ENCODE data around the gene MARCHF4. TPM values are rescaled to one million over a fixed set of nuclear protein-coding genes. Genes with fewer than 3 reads are reported as not detected.
A peak's percentile ranks its signal among the peaks of the same experiment; 100 is the strongest.

Gene MARCHF4
- total RNA-seq, 4 donors from 2014 or later, result 0.07 TPM; not detected in 3

DNA sequence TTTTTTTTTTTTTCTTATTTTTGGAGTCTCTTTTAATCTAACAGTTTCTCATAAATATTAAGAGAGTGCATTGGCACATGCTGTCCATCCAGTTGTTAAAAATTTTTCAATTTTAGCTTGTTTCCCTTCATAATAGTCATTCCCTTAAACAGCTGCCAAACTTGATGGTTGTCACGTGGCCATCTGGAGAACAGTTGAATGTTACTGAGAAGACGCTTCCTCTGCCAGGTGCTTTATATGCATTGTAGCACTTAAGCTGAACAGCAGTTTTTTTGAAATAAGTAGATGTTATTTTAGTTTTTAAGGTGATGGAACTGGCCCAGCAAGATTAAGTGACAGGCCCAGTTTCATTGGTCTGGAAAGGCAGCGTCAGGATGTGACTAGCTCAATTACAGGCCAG is 43.3 kb upstream of the MARCHF4 start:
- Histone ChIP-seq H3K27me3 (no peaks in the 10 kb centered on the region), H3K27ac (no peak overlapping the region), H3K9me3 (no peaks in the 10 kb centered on the region), H3K4me3 (no peak overlapping the region), H3K4me1 (no peaks in the 10 kb centered on the region), H3K36me3 (no peaks in the 10 kb centered on the region)
- no peak for DNase-seq
- intact Hi-C loops (cut with DNase I; ENCODE audit: low total_unique reads), result no loop called here
- TF ChIP-seq, protein P1, sequence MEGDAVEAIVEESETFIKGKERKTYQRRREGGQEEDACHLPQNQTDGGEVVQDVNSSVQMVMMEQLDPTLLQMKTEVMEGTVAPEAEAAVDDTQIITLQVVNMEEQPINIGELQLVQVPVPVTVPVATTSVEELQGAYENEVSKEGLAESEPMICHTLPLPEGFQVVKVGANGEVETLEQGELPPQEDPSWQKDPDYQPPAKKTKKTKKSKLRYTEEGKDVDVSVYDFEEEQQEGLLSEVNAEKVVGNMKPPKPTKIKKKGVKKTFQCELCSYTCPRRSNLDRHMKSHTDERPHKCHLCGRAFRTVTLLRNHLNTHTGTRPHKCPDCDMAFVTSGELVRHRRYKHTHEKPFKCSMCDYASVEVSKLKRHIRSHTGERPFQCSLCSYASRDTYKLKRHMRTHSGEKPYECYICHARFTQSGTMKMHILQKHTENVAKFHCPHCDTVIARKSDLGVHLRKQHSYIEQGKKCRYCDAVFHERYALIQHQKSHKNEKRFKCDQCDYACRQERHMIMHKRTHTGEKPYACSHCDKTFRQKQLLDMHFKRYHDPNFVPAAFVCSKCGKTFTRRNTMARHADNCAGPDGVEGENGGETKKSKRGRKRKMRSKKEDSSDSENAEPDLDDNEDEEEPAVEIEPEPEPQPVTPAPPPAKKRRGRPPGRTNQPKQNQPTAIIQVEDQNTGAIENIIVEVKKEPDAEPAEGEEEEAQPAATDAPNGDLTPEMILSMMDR (IDR thresholded peaks at IDR 0.05), result no peak
- TF ChIP-seq POLR2A (IDR thresholded peaks at IDR 0.05), result no peak

DNA sequence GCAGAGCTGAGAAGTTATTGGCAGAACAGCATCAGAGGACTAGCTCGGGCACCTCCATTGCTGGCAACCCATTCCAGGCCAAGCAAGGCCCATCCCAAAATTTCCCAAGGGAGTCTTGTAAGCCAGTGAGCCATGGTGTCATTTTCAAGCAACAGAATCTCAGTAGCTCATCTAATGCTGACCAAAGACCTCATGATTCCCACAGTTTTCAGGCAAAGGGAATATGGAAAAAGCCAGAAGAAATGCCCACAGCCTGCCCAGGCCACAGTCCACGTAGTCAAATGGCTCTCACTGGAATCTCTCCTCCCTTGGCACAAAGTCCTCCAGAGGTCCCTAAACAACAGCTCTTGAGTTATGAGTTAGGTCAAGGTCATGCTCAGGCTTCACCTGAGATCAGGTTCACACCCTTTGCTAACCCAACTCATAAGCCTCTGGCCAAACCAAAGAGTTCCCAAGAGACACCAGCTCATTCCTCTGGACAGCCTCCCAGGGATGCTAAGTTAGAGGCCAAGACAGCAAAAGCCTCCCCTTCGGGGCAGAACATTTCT is 42.6 kb upstream of the MARCHF4 start:
- Histone ChIP-seq H3K27me3 (no peaks in the 10 kb centered on the region), H3K27ac (no peak overlapping the region), H3K36me3 (no peaks in the 10 kb centered on the region), H3K9me3 (no peaks in the 10 kb centered on the region), H3K4me1 (no peaks in the 10 kb centered on the region), H3K4me3 (no peak overlapping the region)
- intact Hi-C loops (cut with DNase I; ENCODE audit: low total_unique reads), result no loop called here
- DNase-seq, result no peak
- TF ChIP-seq, protein P1 (IDR thresholded peaks at IDR 0.05), result no peak
- no peak for TF ChIP-seq POLR2A (IDR thresholded peaks at IDR 0.05)

DNA sequence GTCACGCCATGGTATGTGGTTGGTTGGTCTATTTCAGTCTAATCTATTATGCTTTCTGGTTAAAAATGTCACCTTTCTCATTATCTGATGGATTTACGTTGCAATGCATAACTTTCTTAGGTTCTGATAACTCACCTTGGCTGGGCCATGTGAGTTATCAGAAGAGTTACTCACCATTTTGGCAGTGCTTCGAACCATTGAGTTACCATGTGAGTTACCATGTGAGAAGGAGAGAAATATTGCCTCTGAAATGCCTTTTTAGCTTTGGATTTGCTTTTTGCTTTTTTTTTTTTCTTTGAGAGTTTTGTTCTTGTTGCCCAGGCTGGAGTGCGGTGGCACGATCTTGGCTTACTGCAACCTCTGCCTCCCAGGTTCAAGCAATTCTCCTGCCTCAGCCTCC is 41.6 kb upstream of the MARCHF4 start:
- no peak overlapping the region for H3K4me3 ChIP-seq
- H3K4me1 ChIP-seq, result no peaks in the 10 kb centered on the region
- TF ChIP-seq, protein P1 (IDR thresholded peaks at IDR 0.05), result no peak
- TF ChIP-seq POLR2A (IDR thresholded peaks at IDR 0.05), result no peak
- no peak overlapping the region for H3K27ac ChIP-seq
- H3K9me3 ChIP-seq, result no peaks in the 10 kb centered on the region
- no peaks in the 10 kb centered on the region for H3K27me3 ChIP-seq
- no peak for DNase-seq
- no peaks in the 10 kb centered on the region for H3K36me3 ChIP-seq
- intact Hi-C loops (cut with DNase I; ENCODE audit: low total_unique reads), result no loop called here

DNA sequence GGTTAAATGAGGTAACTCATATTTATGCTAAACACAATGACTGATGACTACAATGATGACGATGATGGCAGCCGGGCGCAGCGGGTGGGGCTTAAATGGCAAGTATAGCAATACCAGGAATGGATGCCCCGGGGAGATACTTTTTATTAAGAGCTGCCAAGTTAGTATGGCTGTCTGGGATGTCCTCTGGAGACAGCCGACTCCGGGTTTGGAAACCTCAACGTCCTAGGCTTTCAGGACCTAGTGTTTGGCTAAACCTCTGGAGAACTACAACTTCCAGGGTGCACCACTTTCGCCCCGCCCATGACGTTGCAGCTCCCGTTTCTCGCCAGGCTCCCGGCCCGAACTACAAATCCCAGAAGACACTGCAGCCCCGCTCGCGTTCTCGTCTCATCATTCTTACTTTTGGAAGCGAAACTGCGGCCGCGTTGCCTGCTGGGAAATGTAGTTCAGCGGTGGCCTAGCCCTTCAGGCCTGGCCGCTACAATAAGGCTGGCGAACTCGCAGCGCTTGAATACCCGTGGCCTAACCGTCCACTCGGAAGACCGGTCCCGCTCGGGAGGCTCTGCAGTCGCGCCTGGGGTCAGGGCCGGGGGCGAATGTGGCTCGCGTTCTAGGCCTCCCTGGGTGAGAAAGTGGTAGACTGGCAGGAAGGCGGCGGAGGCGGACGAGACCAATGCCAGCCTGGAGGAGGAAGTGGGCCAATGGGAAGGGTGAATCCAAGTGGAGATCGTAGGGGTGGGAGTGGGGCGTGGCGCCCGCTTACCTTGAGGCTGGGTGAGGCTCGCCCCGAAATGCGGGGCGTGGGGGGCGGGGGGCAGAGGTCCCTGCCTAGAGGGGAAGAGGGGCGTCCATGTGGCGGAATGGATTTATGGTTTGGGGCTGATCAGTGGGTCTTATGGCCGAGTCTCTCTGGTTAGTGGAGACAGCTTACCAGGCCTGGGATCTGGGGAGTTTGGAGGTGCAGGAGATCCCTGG is 40.0 kb upstream of the MARCHF4 start, which contains the start of gene SMARCAL1:
SMARCAL1 (plus strand) TSS at position 463 of the 978 bp plus-strand sequence. CDS start 2,221 bp downstream, outside the sequence.
- no peaks in the 10 kb centered on the region for H3K4me1 ChIP-seq
- no peaks in the 10 kb centered on the region for H3K36me3 ChIP-seq
- peak in 1 of 2 donors; percentile 59 for TF ChIP-seq POLR2A (IDR thresholded peaks at IDR 0.05)
- TF ChIP-seq, protein P1 (IDR thresholded peaks at IDR 0.05), result peak in 1 of 4 experiments; percentile 11
- peak within 1 kb of the TSS; percentile 95 to 98 for H3K27ac ChIP-seq
- peak within 1 kb of the TSS; percentile 63 to 88 for H3K4me3 ChIP-seq
- intact Hi-C loops (cut with DNase I; ENCODE audit: low total_unique reads), result no loop called here
- peak; percentile 99 for DNase-seq
- no peaks in the 10 kb centered on the region for H3K27me3 ChIP-seq
- no peaks in the 10 kb centered on the region for H3K9me3 ChIP-seq

DNA sequence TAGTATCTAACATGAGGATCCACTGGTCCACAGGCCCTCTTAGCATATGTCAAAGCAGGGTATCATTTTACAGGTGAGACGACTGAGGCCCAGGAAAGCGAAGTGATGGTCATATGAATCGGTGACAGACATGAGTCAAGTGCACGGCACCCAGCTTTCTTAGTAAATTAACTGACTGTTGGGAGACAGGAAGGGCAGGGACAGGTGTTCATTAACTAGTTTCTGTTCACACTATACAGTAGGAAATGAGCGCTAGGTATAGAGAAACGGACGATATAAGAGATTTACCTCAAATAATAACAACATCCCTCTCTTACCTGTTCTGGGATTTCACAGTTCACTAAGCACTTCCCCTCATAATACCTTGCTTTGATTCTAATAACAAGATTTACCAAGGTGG is 38.3 kb upstream of the MARCHF4 start:
- no peak overlapping the region for H3K4me3 ChIP-seq
- no peaks in the 10 kb centered on the region for H3K36me3 ChIP-seq
- TF ChIP-seq, protein P1 (IDR thresholded peaks at IDR 0.05), result no peak
- no peak for TF ChIP-seq POLR2A (IDR thresholded peaks at IDR 0.05)
- H3K27me3 ChIP-seq, result no peaks in the 10 kb centered on the region
- H3K9me3 ChIP-seq, result no peaks in the 10 kb centered on the region
- no peak overlapping the region for H3K27ac ChIP-seq
- DNase-seq, result no peak
- no peaks in the 10 kb centered on the region for H3K4me1 ChIP-seq
- intact Hi-C loops (cut with DNase I; ENCODE audit: low total_unique reads), result no loop called here

Measured in uterus (tissue), 4 donors.